ENCODE data around the gene MRPL58.
A peak's percentile ranks its signal among the peaks of the same experiment; 100 is the strongest.
"Not testable (repeated sequence)": the region's sequence is repeated elsewhere in the genome, so short reads cannot be mapped to it uniquely, and the experiment has no call there.

The MRPL58 gene

DNA sequence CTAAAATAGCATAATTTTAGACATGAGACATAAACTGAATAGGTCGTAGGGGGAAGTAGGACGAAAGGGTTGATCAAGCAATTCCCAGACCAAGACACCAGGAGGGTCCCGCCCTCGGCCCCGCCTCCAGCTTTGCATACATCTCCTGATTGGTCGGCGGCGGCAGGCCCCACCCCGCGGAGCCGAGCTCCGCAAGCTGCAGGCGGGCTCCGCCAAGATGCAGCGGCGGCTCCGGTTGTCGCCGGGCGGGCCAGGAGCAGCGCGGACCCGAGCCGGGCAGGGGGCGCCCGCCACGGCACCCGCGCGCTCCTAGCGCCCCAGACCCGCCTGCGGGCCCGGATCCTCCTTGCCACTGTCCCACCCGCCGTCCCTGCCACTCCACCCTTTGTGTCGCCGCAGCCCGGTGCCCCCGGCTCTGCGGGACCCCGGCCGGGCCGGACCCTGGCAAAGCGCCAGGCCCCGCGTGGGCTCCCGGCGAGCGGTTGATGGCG lies 25.0 kb upstream of the MRPL58 start, which contains the start of gene CDR2L:
Gene CDR2L, plus strand, starts transcription at position 215 of the 491 bp plus-strand sequence. CDS start 412 bp downstream, outside the sequence.
- DNase-seq, result peak; percentile 27 to 98 (median 92)

DNA sequence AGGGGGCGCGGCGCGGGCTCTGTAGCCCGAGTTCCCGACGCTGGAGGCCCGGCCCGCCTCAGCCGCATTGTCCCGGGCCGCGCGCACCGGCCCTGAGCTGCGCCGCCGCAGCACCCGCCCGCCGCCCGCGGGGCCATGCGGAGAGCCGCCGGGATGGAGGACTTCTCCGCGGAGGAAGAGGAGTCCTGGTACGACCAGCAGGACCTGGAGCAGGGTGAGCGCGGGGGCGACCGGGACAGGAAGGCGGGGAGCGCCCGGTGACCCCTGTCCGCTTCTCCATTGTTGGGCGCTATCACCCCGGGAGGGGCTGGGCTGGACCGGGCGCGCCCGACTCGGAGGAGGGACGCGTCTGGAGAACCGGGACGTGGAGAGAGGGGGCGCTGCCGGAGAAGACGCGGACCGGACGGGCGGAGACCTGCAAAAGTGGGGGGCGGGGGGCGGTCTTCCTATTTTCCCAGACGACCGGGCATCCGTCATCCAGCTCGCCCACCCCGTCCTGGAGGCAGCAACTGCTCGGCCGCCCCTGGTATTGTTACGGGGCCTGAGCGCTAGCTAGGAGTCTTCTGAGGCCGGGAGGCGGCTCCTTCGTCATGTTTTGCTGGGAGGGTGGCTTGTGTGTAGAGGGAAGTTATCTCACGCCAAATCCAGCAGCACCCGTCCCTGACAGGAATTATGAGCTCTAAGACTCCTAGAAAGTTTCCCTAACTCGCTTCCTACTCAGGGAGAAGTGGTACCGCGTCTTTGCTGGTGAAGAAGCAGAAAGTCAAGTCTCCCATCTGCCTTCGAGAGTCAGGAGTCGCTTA lies 24.4 kb upstream of the MRPL58 start:
- peak in 46 of 51 donors; percentile 22 to 82 (median 56) for DNase-seq

DNA sequence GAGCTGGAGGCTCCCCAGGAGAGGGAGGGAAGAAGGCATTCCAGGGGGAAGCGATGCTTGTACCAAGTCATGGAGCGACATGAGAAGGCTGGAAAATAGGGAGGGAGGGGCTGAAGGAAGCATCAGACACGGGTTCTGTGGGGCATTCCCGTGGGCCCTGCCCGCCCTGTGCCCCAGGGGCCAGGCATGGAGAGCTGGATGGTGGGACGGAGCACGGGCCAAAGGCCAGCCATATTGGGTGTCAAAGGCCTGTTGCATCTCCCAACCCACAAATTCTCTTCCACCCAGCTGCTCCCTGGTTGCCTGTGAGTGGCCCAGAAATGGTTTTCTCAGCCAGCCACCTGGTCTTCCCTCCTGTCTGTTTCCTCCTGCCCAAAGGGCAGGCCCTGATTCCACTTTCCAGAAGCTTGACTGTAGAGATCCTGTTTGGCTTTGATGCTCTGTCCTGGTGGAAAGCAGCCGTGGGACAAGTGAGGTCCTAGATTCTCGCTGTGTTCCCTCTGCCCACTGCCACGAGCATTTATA lies 21.8 kb upstream of the MRPL58 start:
- DNase-seq, result no peak

DNA sequence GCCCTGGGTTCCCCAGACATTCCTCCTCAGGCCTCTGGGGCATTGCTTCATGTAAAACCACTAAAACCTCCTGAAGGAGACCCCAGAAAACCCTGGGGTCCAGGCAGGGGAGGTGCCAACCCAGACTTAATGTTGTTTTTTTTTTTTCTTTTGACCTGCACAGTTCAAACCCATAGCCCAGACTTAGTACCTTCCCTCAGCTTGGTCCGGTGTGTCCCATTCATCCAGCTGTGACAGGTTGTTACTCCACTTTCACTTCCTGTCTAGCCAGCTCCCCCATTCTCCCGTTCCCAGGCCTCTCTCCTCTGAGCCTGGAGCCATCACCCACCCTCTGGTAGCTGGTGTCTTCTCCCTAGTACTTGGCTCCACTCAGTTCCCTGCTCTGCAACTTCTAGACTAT lies 20.2 kb upstream of the MRPL58 start:
- DNase-seq, result no peak

- DNase-seq, result no peak
Measured at GRCh38 chr17:74994440-74994839, 18.0 kb upstream of the MRPL58 start.

- no peak for DNase-seq
Measured at GRCh38 chr17:74995847-74996246, 16.6 kb upstream of the MRPL58 start.

GRCh38 chr17:74998783-74999182 lies 13.7 kb upstream of the MRPL58 start:
- no peak for DNase-seq

- no peak for DNase-seq
Measured at GRCh38 chr17:74999523-74999922, 12.9 kb upstream of the MRPL58 start.

- DNase-seq, result no peak
Measured at GRCh38 chr17:75001915-75002843, 10.3 kb upstream of the MRPL58 start.

GRCh38 chr17:75003070-75003956 lies 9.2 kb upstream of the MRPL58 start:
- no peak for DNase-seq

DNA sequence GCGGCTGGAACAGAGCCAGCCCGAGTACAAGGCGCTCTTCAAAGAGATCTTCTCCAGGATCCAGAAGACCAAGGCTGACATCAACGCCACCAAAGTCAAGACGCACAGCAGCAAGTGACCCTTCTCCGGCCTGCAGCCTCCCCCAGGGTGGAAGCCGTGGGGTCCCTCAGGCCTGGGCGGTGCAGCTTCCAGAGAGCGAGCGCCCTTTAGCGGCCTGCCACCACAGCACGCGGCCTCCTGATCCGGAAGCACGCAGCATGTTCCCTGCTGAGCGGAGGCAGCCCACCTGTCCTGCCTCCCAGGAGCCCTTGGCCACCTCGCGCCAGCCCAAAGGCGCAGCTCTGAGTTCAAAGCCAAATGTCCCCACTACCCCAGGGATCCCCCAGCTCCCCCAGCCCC lies 8.5 kb upstream of the MRPL58 start:
- DNase-seq, result no peak

DNA sequence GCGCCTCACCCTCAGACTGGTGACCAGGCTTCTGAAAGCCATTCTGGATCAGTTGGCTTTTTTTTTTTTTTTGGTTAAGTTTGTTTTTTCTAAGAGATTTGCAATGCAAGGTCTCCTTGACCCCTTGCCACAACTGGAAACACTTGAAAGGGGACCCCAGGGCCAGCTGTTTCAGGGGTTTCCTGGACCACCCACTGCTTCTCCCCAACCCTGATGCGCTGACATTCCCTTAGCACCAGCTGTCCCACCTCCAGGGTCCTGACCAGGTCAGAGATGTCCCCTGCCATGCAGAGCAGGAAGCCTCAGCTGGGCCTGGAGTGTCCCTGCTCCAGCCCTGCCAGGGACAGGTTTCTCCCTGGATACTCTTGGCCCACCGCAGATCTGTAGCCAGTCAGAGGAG lies 8.1 kb upstream of the MRPL58 start:
- DNase-seq, result no peak

DNA sequence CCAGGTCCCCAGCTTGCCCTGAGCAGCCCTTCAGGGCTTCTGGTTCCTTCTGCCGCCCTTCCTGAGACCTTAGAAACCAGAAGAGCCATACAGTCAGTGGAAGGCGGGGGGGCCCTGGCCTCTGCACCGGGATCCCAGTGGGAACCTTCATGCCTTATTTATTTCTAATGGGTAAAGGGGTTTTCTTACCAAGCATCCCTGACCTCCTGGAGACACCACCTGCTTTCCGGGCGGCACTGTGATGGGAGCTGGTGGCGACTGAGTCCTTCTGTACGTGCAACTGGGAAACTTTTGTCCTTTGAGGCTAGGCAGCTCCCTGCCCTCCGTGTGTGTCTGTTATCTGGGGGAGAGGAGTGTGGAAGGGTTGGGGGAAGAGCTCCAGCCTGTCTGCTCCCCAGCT lies 7.2 kb upstream of the MRPL58 start:
- no peak for DNase-seq

DNA sequence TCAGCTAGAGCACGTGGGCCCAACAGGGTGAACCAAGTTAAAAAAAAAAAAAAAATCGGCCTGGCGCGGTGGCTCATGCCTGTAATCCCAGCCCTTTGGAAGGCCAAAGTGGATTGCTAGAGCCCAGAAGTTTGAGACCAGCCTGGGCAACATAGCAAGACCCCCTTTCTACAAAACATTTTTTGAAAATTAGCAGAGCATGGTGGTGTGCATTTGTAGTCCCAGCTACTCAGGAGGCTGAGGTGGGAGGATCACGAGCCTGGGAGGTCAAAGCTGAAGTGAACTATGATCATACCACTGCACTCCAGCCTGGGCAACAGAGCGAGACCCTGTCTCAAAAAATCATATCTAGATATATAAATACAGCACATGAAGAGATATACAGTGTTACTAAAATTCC lies 6.4 kb upstream of the MRPL58 start:
- not testable (repeated sequence) for DNase-seq

GRCh38 chr17:75006653-75007052 lies 5.8 kb upstream of the MRPL58 start:
- DNase-seq, result no peak

GRCh38 chr17:75008373-75008772 lies 4.1 kb upstream of the MRPL58 start:
- DNase-seq, result no peak

- no peak for DNase-seq
Measured at GRCh38 chr17:75009139-75009724, 3.2 kb upstream of the MRPL58 start.

DNA sequence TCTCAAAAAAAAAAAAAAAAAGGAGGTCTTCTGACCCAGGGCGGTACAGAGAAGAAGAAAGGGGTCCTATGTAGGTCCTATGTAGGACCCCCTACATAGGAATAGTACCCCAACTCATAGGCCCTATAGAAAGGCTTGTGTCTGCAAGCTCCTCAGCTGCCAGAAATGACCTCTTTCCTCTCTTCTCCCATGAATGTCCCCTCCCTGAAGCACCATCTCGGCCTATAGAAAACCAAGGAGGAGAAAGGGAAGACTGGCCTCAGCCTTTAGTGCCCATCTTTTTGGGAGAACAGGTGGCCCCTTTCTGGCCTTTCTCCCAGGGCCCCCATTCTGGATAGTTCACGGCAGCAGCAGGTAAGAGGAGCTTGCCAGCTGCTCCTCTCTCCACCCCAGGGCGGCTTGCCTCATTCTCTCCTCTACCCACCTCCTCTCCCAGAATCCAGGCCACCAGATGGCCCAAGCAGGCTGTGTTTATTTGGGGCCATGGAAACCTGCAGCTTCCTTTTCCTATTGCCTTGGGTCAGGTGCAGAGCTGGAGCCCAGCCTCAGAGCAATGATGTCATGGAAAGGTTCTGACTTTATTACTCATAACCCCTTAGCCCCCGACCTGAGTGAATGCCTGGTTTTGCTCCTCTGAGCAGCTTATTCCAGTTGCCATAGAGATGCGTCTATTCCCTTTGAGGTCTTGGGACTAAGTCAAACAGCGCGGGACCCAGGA lies 1.6 kb upstream of the MRPL58 start:
- peak in 3 of 51 donors; percentile 10 to 36 (median 28) for DNase-seq

DNA sequence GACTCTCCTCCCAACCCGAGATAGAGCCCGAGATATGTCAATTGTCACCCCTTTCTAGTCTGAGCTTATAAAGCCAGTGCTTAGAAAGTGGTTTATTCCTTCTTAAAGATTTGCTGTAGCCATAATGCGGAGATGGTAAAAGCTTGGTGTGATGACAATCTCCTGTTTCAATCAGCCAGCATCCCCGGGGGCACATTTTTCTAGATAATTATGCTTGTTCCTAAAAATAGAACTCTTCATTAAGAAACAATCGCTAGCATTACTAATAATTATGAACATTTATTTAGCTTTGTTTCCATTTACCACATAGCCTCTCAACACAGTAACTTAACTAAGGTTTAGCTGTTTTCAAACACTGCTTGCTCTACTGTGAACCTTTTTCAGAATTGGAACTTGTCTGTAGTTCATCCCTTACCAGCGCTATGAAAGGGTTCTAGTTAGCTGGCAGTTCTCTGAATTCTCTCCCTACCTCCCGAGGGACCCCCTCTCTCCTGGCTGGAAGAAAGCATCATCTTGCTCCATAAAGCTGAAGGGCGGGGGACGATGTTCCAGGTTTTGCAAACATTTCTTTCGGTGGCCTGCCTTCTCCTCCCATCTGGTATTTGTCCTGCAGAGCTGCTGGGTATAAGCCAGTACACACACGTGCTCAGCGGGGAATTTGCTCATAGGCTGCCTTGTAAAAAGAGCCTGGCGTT lies 922 bp upstream of the MRPL58 start:
- peak in 26 of 51 donors; percentile 16 to 69 (median 36) for DNase-seq
